Stimulated activated CD8-positive, alpha-beta memory T cell treated with anti-CD3 and anti-CD28 coated beads, Interleukin-7, amount 100 ng/mL, for 1 hour (primary cell): ENCODE measurements around the gene PMM1.
A peak's percentile ranks its signal among the peaks of the same experiment; 100 is the strongest.
"Not testable (repeated sequence)": the region's sequence is repeated elsewhere in the genome, so short reads cannot be mapped to it uniquely, and the experiment has no call there.

Experiments used
- DNase-seq, 2 donors: peaks; one replicate each; pipeline ENCODE4 v3.0.0-alpha.2; 2020; ENCODE audit warnings: low read depth in 2 of 2

The PMM1 gene

GRCh38 chr22:41563051-41563711 is 26.5 kb downstream of the PMM1 start:
- DNase-seq = no peak

GRCh38 chr22:41562461-41562860 is 27.2 kb downstream of the PMM1 start:
- DNase-seq = no peak

- DNase-seq = no peak
Measured at GRCh38 chr22:41561788-41562187, 27.9 kb downstream of the PMM1 start.

GRCh38 chr22:41561335-41561734 is 28.3 kb downstream of the PMM1 start:
- DNase-seq = no peak

- DNase-seq = no peak
Measured at GRCh38 chr22:41560095-41560471, 29.6 kb downstream of the PMM1 start.

GRCh38 chr22:41558241-41558630 is 31.4 kb downstream of the PMM1 start:
- DNase-seq = not testable (repeated sequence)

GRCh38 chr22:41557401-41558240 is 32.0 kb downstream of the PMM1 start:
- DNase-seq = no peak

GRCh38 chr22:41556561-41556960 is 33.1 kb downstream of the PMM1 start:
- DNase-seq = no peak

GRCh38 chr22:41555325-41555982 is 34.2 kb downstream of the PMM1 start:
- DNase-seq = no peak

GRCh38 chr22:41551877-41552582 is 37.6 kb downstream of the PMM1 start:
- DNase-seq = no peak

- DNase-seq = no peak
Measured at GRCh38 chr22:41550952-41551491, 38.6 kb downstream of the PMM1 start.

GRCh38 chr22:41548830-41549211 is 40.8 kb downstream of the PMM1 start:
- no peak for DNase-seq

- DNase-seq = no peak
Measured at GRCh38 chr22:41544671-41545476, 44.8 kb downstream of the PMM1 start.

- DNase-seq = peak; percentile 90 to 91
Measured at GRCh38 chr22:41543854-41544670, 45.6 kb downstream of the PMM1 start, which contains the start of gene POLR3H. Gene POLR3H, minus strand, starts transcription at chr22:41544470. Its CDS starts 369 bp downstream, at chr22:41544101.

- no peak for DNase-seq
Measured at GRCh38 chr22:41542224-41542623, 47.4 kb downstream of the PMM1 start.

- DNase-seq = no peak
Measured at GRCh38 chr22:41541484-41541883, 48.2 kb downstream of the PMM1 start.

GRCh38 chr22:41540365-41540764 is 49.3 kb downstream of the PMM1 start:
- DNase-seq = no peak

GRCh38 chr22:41540006-41540315 is 49.7 kb downstream of the PMM1 start:
- DNase-seq = no peak

- DNase-seq = no peak
Measured at GRCh38 chr22:41539146-41540005, 50.3 kb downstream of the PMM1 start.
